Motor neuron (in vitro differentiated cells): Measurements from ENCODE around the gene GDPGP1. TPM values are rescaled to one million over a fixed set of nuclear protein-coding genes. Genes with fewer than 3 reads are reported as not detected.
A peak's percentile ranks its signal among the peaks of the same experiment; 100 is the strongest.
"Not testable (repeated sequence)": the region's sequence is repeated elsewhere in the genome, so short reads cannot be mapped to it uniquely, and the experiment has no call there.

Experiments
- ATAC-seq, 8 experiments: fragments of 200-7000 bp; cut with Tn5 transposase; replicated peaks in 6 of 8; 2 replicates each; pipeline ENCODE4 v1.8.0; 2021; ENCODE audit warnings: mild to moderate bottlenecking in 8 of 8, moderate library complexity in 8 of 8
- H3K27ac ChIP-seq, 2 donors: fragments of 250-450 bp; sonication (Bioruptor Pico); 2 replicates each; pipeline ENCODE4 v1.9.0; 2021; ENCODE audit warnings: antibody characterized with exemption in 2 of 2, mild to moderate bottlenecking in 2 of 2, moderate library complexity in 1 of 2
- H3K4me1 ChIP-seq, 2 donors: fragments of 250-450 bp; sonication (Bioruptor Pico); replicated peaks in 1 of 2; 2 replicates each; pipeline ENCODE4 v1.6.1; 2021; ENCODE audit warnings: antibody characterized with exemption in 2 of 2, mild to moderate bottlenecking in 2 of 2, moderate library complexity in 1 of 2
- H3K4me3 ChIP-seq, 5 donors: fragments of 250-450 bp; sonication (Bioruptor Pico); 2 replicates each; pipeline ENCODE4 v1.9.0; 2021; ENCODE audit warnings: antibody characterized with exemption in 5 of 5, mild to moderate bottlenecking in 5 of 5, moderate library complexity in 4 of 5
- whole genome bisulfite sequencing, 10 experiments: fragments of 450-650 bp; shearing (Covaris generic); methylation state at CpG; one replicate each; pipeline ENCODE4 v1.0.0; 2022; 5-methylcytosine and 5-hydroxymethylcytosine counted together
- in situ Hi-C, 9 experiments: fragments of 400-800 bp; cut with MboI; loops; one replicate each; pipeline ENCODE4 v1.15.0; 2021; ENCODE audit warnings: low sequenced_read_pairs in 9 of 9, low pct_unique_long_range_greater_than_20kb in 2 of 9; ENCODE audit not compliant: unreplicated experiment in 9 of 9
- total RNA-seq, 8 experiments: library from RNA; unstranded; fragments of 300-600 nt; gene quantifications; 2 replicates each; pipeline versions ENCODE4 v1.2.3 to v1.2.4, GENCODE V29; 2022

The GDPGP1 gene
- total RNA-seq, 8 experiments from 2014 or later: 2.2 to 7.2 (median 6.3) TPM

DNA sequence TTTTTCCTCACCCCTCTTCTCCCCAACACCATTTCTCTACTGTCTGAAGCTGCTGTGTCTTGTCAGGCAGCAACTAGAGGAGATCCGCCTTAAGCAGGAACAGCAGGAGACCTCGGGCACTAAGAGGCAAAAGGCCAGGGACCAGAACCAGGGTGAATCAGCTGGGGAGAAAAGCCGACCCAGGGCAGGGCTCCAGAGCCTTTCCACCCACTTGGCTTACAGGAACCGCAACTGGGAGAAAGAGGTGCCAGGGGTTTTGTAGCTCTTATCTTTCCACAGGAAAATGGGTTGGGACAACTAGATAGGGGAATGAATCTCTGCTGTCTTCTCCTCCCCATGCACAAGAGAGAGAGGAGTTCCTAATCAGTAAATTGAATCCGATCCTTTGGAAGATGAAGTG lies 28.4 kb downstream of the GDPGP1 start:
- H3K4me3 ChIP-seq: no peak overlapping the region
- H3K4me1 ChIP-seq: peaks cover 12 to 14% of the 10 kb centered on the region in 2 donors
- ATAC-seq: no peak
- no peak overlapping the region for H3K27ac ChIP-seq
- in situ Hi-C loops: no loop called here
- WGBS, 10 experiments: 51 to 89% (median 67%) methylated on average over 1 to 5 of the region's 5 CpGs; no CpG with 5 or more reads in 3 of the 10 experiments

DNA sequence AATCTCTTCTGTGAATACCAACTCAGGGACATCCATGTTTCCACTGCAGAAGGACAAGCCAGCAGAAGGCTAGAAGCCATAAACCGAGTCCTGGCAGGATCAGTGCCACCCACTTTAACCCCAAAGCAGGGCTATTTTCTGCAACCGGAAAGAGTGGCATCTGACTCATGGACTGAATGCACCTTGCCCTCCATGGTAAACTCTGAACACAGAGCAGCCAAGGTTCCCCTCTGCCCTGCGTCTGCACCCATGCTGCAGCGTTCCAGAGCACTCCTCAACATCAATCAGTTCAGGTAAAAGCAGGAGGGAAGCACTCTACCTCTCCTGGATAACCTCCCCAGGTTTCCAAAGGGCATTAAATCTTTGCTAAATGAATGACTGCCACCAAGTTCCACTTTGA lies 30.7 kb downstream of the GDPGP1 start:
- in situ Hi-C loops: no loop called here
- 0 to 82% (median 60%) methylated on average over 1 to 3 of the region's 4 CpGs; no CpG with 5 or more reads in 3 of the 10 experiments for WGBS, 10 experiments
- H3K4me1 ChIP-seq: peaks cover 24 to 35% of the 10 kb centered on the region in 2 donors
- peak overlapping the region; percentile 81 to 99 (median 91) for H3K4me3 ChIP-seq
- ATAC-seq: no peak
- peak overlapping the region; percentile 98 to 99 for H3K27ac ChIP-seq

DNA sequence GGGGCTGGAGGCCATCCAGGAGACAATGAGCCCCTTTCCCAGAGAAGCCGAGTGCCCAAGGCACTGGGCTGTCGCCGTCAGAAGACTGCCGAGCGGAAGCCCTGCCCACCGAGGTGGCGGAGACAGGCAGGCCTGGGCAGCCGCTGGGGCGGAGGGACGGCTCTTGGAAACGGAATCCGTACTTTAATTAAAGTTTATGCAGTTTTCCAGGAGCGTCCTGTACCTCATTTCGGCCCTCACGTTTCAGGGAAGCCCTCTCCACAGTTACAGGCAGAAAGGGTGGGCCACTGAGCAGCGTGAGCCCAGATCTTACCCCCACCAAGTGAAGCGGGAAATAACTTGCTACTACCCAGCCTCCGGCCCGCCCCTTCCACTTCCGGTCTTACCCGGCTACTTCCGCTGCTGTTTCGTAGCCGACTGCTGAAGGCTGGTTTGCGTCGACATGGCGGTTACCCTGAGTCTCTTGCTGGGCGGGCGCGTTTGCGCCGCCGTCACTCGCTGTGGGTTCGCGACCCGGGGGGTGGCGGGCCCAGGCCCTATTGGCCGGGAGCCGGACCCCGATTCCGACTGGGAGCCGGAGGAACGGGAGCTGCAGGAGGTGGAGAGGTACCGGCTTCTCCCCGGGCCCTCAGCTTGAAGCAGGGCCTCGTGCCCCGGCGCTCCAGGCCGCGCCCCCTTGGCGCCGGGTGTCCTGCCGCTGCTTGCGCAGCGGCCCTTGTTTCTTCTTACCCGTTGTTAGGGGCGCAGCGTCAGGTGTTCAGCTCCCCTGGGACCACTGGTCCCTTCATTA lies 31.5 kb downstream of the GDPGP1 start, which contains the start of gene NGRN:
TSS of gene NGRN (plus strand) at position 402 of the 790 bp plus-strand sequence. CDS start at position 443, 41 bp downstream.
- peak; percentile 87 to 95 (median 94) for ATAC-seq
- Histone ChIP-seq H3K27ac (peak within 1 kb of the TSS; percentile 98 to 99), H3K4me3 (peak within 1 kb of the TSS; percentile 81 to 99 (median 91)), H3K4me1 (peaks cover 24 to 40% of the 10 kb centered on the region in 2 donors)
- in situ Hi-C loops: no loop called here
- 0 to 3% (median 0%) methylated on average over 1 to 18 of the region's 59 CpGs; no CpG with 5 or more reads in 3 of the 10 experiments for WGBS, 10 experiments

DNA sequence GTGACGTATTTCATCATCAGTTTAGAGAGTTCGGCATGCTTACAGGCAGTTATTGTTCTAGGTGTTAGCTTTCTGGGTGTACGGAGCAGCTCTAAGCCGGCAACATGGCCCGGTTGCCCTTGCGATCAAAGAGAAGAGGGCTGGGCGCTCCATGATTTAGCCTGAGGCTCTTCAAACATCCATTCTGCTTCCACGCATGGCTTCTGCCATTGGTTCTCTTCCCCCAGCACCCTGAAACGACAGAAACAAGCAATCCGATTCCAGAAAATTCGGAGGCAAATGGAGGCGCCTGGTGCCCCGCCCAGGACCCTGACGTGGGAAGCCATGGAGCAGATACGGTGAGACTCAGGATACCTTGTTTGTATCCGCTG lies 32.0 kb downstream of the GDPGP1 start:
- H3K4me3 ChIP-seq: peak overlapping the region; percentile 81 to 99 (median 91)
- H3K4me1 ChIP-seq: peaks cover 24 to 40% of the 10 kb centered on the region in 2 donors
- in situ Hi-C loops: no loop called here
- WGBS, 10 experiments: 0 to 7% (median 0%) methylated on average over 1 to 10 of the region's 16 CpGs; no CpG with 5 or more reads in 2 of the 10 experiments
- H3K27ac ChIP-seq: peak overlapping the region; percentile 98 to 99
- peak; percentile 1 to 40 (median 9) for ATAC-seq

DNA sequence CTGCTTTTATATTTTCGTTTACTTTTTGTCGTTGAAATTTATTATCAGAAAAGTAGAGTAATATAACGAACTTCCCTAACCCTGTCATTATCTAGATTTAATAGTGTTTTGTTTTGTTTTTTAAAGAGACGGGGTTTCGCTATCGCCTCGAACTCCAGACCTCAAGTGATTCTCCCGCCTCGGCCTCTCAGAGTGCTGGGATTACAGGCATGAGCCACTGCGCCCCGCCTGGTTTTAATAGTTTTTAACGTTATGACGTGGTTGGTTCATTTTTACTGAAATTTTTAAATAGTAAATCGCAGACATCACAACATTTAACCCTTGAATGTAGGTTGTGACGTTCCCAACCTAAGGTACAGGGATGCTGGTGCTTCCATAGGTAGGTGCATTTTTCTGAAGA lies 32.5 kb downstream of the GDPGP1 start:
- in situ Hi-C loops: no loop called here
- peaks cover 24 to 40% of the 10 kb centered on the region in 2 donors for H3K4me1 ChIP-seq

DNA sequence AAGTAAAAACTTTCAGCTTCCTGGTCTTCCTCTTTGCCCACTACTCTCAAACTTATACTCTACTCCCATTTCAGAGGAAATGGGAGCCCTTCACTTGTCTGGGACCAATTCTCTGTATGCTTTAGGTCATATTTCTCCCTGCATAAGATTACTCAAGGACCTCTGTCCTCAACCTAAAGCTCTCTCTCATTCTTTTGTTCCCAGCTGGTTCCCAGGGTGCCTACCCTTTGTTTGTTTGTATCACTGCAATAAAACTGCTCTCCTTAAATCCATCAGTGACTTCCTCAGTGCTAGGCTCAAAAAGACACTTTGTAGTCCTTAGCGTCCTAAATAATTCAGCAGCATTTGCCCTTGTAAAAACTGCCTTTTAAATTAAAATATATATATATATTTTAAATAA lies 34.4 kb downstream of the GDPGP1 start:
- ATAC-seq: no peak
- Histone ChIP-seq H3K27ac (no peak overlapping the region), H3K4me1 (peaks cover 24 to 40% of the 10 kb centered on the region in 2 donors), H3K4me3 (peak overlapping the region; percentile 0 to 11 (median 4))
- WGBS, 10 experiments: 0 to 67% (median 24%) methylated on average over 1 of the region's 1 CpG; no CpG with 5 or more reads in 4 of the 10 experiments
- in situ Hi-C loops: no loop called here

More for the DNA sequence above, 32.5 kb downstream of the GDPGP1 start:
- H3K4me3 ChIP-seq: peak overlapping the region; percentile 81 to 99 (median 91)
- peak overlapping the region in 1 of 2 donors; percentile 99 for H3K27ac ChIP-seq
- 0 to 35% (median 8%) methylated on average over 1 to 15 of the region's 15 CpGs for WGBS, 10 experiments
- ATAC-seq: peak in 2 of 8 experiments; percentile 1 to 5

DNA sequence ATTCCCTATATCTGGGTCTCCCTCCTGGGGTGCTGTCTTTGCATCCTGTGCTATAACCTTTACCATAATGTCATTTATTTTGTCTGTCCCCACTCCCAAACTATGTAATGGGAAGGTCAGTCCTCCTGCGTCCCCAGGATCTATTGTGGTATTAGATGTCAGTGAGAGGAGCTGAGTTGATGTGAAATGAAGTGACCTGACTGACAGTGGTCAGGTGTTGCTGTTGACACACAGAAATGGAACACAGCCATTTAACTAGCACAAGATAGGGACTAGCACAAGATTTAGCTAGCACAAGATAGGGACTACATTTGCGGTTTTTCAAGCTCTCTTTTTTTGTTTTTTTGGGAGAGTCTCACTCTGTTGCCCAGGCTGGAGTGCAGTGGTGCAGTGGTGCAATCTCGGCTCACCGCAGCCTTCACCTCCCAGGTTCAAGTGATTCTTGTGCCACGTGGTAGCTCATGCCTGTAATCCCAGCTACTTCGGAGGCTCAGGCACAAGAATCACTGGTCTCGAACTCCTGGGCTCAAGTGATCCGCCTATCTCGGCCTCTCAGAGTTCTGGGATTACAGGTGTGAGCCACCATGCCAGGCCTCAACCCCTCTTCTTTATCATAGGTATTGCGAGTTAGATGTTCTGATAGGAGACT lies 36.6 kb downstream of the GDPGP1 start:
- ATAC-seq: no peak
- no peak overlapping the region for H3K27ac ChIP-seq
- no peak overlapping the region for H3K4me3 ChIP-seq
- in situ Hi-C loops: no loop called here
- peaks cover 18 to 34% of the 10 kb centered on the region in 2 donors for H3K4me1 ChIP-seq
- WGBS, 10 experiments: 40 to 100% (median 100%) methylated on average over 1 to 8 of the region's 10 CpGs

DNA sequence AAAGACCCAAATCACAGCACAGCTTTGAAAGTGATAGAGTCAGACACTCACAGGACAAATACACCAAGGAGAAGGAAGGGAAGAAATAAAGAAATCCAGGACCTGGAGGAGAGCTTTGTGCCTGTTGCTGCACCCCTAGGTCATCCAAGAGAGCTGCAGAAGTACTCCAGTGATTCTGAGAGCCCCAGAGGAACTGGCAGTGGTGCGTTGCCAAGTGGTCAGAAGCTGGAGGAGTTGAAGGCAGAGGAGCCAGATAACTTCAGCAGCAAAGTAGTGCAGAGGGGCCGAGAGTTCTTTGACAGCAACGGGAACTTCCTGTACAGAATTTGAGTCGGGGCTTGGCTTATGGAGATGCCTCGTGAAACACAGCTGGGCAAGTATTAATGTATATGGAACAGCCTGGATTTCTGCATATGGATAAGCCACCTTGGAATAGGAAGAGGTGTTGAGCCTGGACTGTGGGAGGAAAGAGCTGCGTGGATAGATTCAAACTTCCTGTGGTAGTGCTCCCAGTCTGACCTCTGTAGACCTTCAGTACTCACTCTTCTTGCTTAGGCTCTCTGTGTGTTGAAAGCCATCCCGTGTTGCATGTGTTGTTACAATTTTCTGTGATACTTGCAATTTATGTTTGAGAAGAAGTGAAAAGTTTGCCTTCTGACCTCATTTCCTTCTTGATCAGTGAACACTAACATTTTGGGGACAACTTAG lies 37.6 kb downstream of the GDPGP1 start:
- ATAC-seq: peak in 1 of 8 experiments; percentile 42
- Histone ChIP-seq H3K4me3 (no peak overlapping the region), H3K27ac (no peak overlapping the region), H3K4me1 (peaks cover 18 to 34% of the 10 kb centered on the region in 2 donors)
- WGBS, 10 experiments: 60 to 100% (median 87%) methylated on average over 2 to 6 of the region's 7 CpGs; no CpG with 5 or more reads in 2 of the 10 experiments
- in situ Hi-C loops: no loop called here

DNA sequence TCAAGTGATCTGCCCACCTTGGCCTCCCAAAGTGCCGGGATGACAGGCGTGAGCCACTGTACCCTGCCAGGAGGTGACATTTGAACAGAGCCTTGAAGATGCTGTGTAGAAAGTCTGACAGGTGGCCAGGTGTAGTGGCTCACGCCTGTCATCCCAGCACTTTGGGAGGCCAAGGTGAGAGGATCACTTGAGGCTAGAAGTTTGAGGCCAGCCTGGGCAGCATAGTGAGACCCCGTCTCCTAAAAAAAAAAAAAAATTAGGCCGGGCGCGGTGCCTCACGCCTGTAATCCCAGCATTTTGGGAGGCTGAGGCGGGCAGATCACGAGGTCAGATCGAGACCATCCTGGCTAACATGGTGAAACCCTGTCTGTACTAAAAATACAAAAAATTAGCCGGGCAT lies 44.5 kb downstream of the GDPGP1 start:
- WGBS, 10 experiments: 97 to 100% (median 98%) methylated on average over 5 to 9 of the region's 12 CpGs; no CpG with 5 or more reads in 7 of the 10 experiments
- in situ Hi-C loops, ATAC-seq, H3K27ac ChIP-seq, H3K4me1 ChIP-seq, H3K4me3 ChIP-seq: not testable (repeated sequence)

DNA sequence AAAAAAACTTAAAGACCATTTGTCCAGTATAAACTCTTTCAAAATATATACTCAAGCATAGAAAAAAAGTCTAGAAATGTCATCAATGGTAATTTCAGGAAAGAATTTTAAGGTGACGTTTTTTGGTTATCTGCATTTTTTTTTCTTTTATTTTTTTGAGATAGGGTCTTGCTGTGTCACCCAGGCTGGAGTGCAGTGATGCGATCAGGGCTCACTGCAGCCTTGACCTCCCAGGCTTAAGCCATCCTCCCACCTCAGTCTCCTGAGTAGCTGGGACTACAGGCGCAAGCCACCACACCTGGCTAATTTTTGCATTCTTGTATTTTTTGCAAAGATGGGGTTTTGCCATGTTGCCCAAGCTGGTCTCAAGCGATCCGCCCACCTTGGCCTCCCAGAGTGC lies 46.7 kb downstream of the GDPGP1 start:
- ATAC-seq, H3K27ac ChIP-seq, H3K4me3 ChIP-seq, H3K4me1 ChIP-seq, in situ Hi-C loops: not testable (repeated sequence)
- WGBS, 10 experiments: 79 to 100% (median 95%) methylated on average over 1 to 5 of the region's 5 CpGs; no CpG with 5 or more reads in 1 of the 10 experiments

DNA sequence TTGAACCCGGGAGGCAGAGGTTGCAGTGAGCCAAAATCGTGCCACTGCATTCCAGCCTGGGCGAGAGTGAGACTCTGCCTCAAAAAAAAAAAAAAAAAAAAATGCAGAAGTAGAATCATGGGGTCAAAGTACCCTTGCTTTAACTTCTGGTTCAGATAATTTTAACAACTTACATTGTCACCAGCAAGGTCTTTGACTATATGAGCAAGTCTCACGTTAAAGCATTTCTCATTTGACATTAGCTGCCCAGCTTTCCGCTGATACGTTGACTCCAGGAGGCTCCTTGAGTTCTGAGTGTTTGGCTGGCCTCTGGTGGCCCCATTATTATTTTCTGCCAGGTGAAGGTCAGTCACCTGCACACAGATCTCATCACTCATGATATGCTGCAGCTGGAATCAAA lies 47.6 kb downstream of the GDPGP1 start:
- in situ Hi-C loops, ATAC-seq, H3K4me1 ChIP-seq, H3K27ac ChIP-seq, H3K4me3 ChIP-seq: not testable (repeated sequence)
- WGBS, 10 experiments: 30 to 90% (median 78%) methylated on average over 1 to 5 of the region's 6 CpGs; no CpG with 5 or more reads in 4 of the 10 experiments

DNA sequence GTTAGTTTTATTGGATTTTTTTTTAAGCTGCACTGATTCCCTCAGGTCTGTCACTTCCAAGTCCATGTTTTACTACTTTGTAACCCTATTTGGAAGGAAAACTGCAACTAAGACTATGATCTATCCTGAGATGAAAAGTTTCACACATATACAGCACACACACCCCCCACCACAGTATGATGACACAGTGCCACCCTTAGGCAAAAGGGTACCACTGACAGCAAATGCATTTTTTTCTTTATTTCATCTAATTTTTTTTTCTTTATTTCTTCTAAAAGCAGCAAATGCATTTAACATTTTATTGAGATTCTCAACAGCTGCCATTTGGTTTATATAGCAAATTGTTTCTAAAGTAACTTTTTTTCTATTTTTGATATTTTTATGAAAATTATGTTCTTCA lies 52.7 kb downstream of the GDPGP1 start:
- in situ Hi-C loops: no loop called here
- no peak overlapping the region for H3K27ac ChIP-seq
- peak in 3 of 8 experiments; percentile 57 to 69 (median 59) for ATAC-seq
- peaks cover 0 to 5% of the 10 kb centered on the region in 2 donors for H3K4me1 ChIP-seq
- no peak overlapping the region for H3K4me3 ChIP-seq
